Activated CD8-positive, alpha-beta T cell treated with anti-CD3 and anti-CD28 coated beads for 36 hours (primary cell): ENCODE data around the gene SLC35F4. TPM values are rescaled to one million over a fixed set of nuclear protein-coding genes. Genes with fewer than 3 reads are reported as not detected.

ENCODE experiments used
- ATAC-seq: fragments of 200-7000 bp; cut with Tn5 transposase; one replicate; pipeline ENCODE4 v1.10.0; 2021; ENCODE audit warnings: mild to moderate bottlenecking, moderate library complexity
- CTCF ChIA-PET: fragments of 350-600 bp; sonication (Branson Sonifier 250); formaldehyde crosslinking; loops from one replicate; lab custom pipeline; 2021; ENCODE audit warnings: antibody characterized with exemption; lab: Charles Lee
- POLR2A ChIA-PET: fragments of 350-600 bp; sonication (Branson Sonifier 250); formaldehyde crosslinking; loops from one replicate; lab custom pipeline; 2021; ENCODE audit warnings: antibody characterized with exemption; lab: Charles Lee
- DNase-seq: peaks from one replicate; pipeline ENCODE4 v3.0.0-alpha.2; 2020
- H3K27ac Mint-ChIP-seq: one replicate; pipeline ENCODE4 v1.8.0; 2021; ENCODE audit warnings: mild to moderate bottlenecking, mixed read lengths
- H3K27me3 Mint-ChIP-seq: one replicate; pipeline ENCODE4 v1.8.0; 2021; ENCODE audit warnings: mixed read lengths
- H3K36me3 Mint-ChIP-seq: one replicate; pipeline ENCODE4 v1.8.0; 2021; ENCODE audit warnings: low read depth, mixed read lengths
- H3K4me1 Mint-ChIP-seq: one replicate; pipeline ENCODE4 v1.8.0; 2021; ENCODE audit warnings: low read depth, mixed read lengths
- H3K4me3 Mint-ChIP-seq: one replicate; pipeline ENCODE4 v1.8.0; 2021; ENCODE audit warnings: mild to moderate bottlenecking, moderate library complexity, mixed read lengths
- H3K9me3 Mint-ChIP-seq: one replicate; pipeline ENCODE4 v1.8.0; 2021; ENCODE audit warnings: mixed read lengths
- CTCF ChIP-seq: fragments of 200-600 bp; IDR thresholded peaks from one replicate; pipeline ENCODE4 v1.8.0; 2022; ENCODE audit warnings: antibody characterized with exemption, mild to moderate bottlenecking
- intact Hi-C: fragments of 100-400 bp; cut with micrococcal nuclease; formaldehyde crosslinking; loops from one replicate; pipeline ENCODE4 v1.10.0; 2022
- total RNA-seq, 2 experiments: library from RNA; stranded (reverse); gene quantifications; one replicate each; pipeline ENCODE4 v1.2.3, GENCODE V29; 2021

The SLC35F4 gene
- total RNA-seq, 2 experiments from 2014 or later: not detected

- ATAC-seq (no peak), DNase-seq (no peak)
- TF ChIP-seq CTCF: no peak
- ChIA-PET POLR2A (no interaction called here), CTCF (no interaction called here)
- no peak overlapping the region for H3K4me3 Mint-ChIP-seq
- H3K36me3 Mint-ChIP-seq: no peaks in the 10 kb centered on the region
- no peaks in the 10 kb centered on the region for H3K27me3 Mint-ChIP-seq
- H3K9me3 Mint-ChIP-seq: peaks cover 3% of the 10 kb centered on the region
- H3K4me1 Mint-ChIP-seq: peaks cover 5% of the 10 kb centered on the region
- H3K27ac Mint-ChIP-seq: no peak overlapping the region
- intact Hi-C loops: no loop called here
Measured at GRCh38 chr14:57812741-57813140, 53.2 kb downstream of the SLC35F4 start.

GRCh38 chr14:57811998-57812546 is 53.8 kb downstream of the SLC35F4 start:
- no peak for TF ChIP-seq CTCF
- Mint-ChIP-seq H3K36me3 (no peaks in the 10 kb centered on the region), H3K4me3 (no peak overlapping the region), H3K27ac (no peak overlapping the region), H3K27me3 (no peaks in the 10 kb centered on the region), H3K9me3 (peaks cover 3% of the 10 kb centered on the region), H3K4me1 (peaks cover 5% of the 10 kb centered on the region)
- intact Hi-C loops: no loop called here
- ATAC-seq: no peak
- CTCF ChIA-PET: no interaction called here
- no peak for DNase-seq
- POLR2A ChIA-PET: no interaction called here

GRCh38 chr14:57809808-57810207 is 56.1 kb downstream of the SLC35F4 start:
- intact Hi-C loops: no loop called here
- ATAC-seq (no peak), DNase-seq (no peak)
- Mint-ChIP-seq H3K27me3 (peaks cover under 1% of the 10 kb centered on the region), H3K27ac (no peak overlapping the region), H3K36me3 (no peaks in the 10 kb centered on the region), H3K4me1 (no peaks in the 10 kb centered on the region), H3K9me3 (no peaks in the 10 kb centered on the region), H3K4me3 (no peak overlapping the region)
- ChIA-PET CTCF (no interaction called here), POLR2A (interaction anchor here (0.6 kb wide), 1 partner anchor 266 kb away, joined by 3 read pairs; no protein-coding TSS in a partner anchor)
- no peak for TF ChIP-seq CTCF

GRCh38 chr14:57797160-57797559 is 68.7 kb downstream of the SLC35F4 start:
- Mint-ChIP-seq H3K36me3 (no peaks in the 10 kb centered on the region), H3K9me3 (no peaks in the 10 kb centered on the region), H3K27me3 (no peaks in the 10 kb centered on the region), H3K4me3 (no peak overlapping the region), H3K4me1 (no peaks in the 10 kb centered on the region), H3K27ac (no peak overlapping the region)
- ATAC-seq: no peak
- POLR2A ChIA-PET: no interaction called here
- intact Hi-C loops: no loop called here
- CTCF ChIA-PET: no interaction called here
- TF ChIP-seq CTCF: no peak
- no peak for DNase-seq

GRCh38 chr14:57796556-57796955 is 69.3 kb downstream of the SLC35F4 start:
- intact Hi-C loops: no loop called here
- Mint-ChIP-seq H3K36me3 (no peaks in the 10 kb centered on the region), H3K27me3 (no peaks in the 10 kb centered on the region), H3K4me1 (no peaks in the 10 kb centered on the region), H3K4me3 (no peak overlapping the region), H3K9me3 (peaks cover 3% of the 10 kb centered on the region), H3K27ac (no peak overlapping the region)
- ATAC-seq (no peak), DNase-seq (no peak)
- POLR2A ChIA-PET: no interaction called here
- no peak for TF ChIP-seq CTCF
- CTCF ChIA-PET: no interaction called here
